ENCODE measurements around the gene TRIM44.
"Not testable (repeated sequence)": the region's sequence is repeated elsewhere in the genome, so short reads cannot be mapped to it uniquely, and the experiment has no call there.

TRIM44 gene

GRCh38 chr11:35753573-35753972 is 91.0 kb downstream of the TRIM44 start:
- not testable (repeated sequence) for DNase-seq (ENCODE audit: low spot score)

DNA sequence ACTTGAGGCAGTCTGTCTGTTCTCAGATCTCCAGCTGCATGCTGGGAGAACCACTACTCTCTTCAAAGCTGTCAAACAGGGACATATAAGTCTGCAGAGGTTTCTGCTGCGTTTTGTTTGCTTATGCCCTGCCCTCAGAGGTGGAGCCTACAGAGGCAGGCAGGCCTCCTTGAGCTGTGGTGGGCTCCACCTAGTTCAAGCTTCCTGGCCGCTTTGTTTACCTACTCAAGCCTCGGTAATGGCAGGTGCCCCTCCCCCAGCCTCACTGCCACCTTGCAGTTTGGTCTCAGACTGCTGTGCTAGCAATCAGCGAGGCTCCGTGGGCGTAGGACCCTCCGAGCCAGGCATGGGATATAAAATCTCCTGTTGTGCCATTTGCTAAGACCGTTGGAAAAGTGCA is 97.4 kb downstream of the TRIM44 start:
- not testable (repeated sequence) for DNase-seq (ENCODE audit: low spot score)

DNA sequence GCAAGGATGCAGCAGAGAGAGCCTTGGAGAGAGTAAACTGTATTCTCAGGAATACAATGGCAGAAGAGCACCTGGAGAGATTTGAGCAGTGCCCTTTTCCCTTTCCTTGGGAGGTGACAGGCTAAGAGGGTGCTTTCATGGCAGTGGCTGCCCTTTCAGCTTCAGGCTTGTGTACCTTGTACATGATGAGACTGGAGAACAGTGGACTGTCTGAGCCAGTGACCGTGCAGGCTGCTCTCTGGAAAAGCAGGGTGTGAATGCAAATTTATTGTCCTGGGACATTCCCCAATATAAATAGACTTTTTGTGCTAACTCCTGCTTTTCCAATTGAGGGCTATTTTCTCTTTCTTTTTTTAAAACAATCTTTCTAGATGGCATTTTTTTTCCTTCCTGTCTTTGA is 99.3 kb downstream of the TRIM44 start:
- DNase-seq (ENCODE audit: low spot score): no peak

GRCh38 chr11:35763301-35763700 is 100.7 kb downstream of the TRIM44 start:
- no peak for DNase-seq (ENCODE audit: low spot score)

DNA sequence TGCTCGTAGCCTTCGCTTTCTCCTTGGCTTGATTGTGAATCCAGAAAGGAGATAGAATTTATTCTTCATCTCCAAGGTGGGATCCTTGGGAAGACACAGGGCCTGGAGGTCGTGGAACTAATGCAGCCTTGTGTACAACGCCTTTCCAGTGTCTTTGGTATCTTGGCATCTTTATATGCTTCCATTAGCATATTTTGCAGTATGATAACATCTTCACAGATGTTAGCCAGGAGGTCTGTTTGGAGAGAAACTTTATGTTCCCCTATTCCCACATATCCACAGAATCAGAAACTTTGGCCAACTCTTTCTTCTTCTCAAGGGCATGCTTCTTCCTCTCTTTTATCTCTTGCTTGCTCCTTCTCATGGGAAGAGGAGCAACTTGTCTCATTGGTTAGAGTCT is 101.2 kb downstream of the TRIM44 start:
- DNase-seq (ENCODE audit: low spot score): no peak

GRCh38 chr11:35764417-35764816 is 101.8 kb downstream of the TRIM44 start:
- no peak for DNase-seq (ENCODE audit: low spot score)

- no peak for DNase-seq (ENCODE audit: low spot score)
Observed at GRCh38 chr11:35765211-35765610, 102.6 kb downstream of the TRIM44 start.

DNA sequence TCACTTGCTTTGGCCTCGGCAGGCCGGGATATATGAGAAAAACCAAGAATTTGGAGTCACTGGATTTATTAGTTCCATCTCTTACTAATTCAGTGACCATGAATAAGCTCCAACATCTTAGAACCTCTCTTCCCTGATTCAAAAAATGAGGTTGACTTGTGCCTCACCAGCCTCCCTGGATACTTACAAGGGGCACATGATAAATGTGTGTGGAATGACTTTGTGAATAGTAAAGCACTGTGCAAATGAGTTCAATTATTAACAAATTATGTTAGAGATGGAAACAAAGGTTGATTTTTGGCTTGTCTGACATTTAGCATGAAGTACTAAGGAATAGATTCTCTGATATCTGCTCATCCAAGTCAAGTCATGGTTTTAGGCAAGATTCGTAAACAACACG is 104.1 kb downstream of the TRIM44 start:
- no peak for DNase-seq (ENCODE audit: low spot score)

DNA sequence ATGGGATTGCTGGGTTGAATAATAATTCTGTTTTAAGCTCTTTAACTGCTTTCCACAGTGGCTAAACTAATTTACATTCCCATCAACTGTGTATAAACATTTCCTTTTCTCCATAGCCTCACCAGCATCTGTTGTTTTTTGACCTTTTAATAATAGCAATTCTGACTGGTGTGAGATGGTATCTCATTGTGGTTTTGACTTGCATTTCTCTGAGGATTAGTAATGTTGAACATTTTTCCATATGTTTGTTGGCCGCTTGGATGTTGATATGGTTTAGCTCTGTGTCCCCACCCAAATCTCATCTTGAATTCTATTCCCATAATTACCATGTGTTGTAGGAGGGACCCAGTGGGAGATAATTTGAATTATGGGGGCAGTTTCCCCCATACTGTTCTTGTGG is 107.8 kb downstream of the TRIM44 start:
- DNase-seq (ENCODE audit: low spot score): not testable (repeated sequence)

DNA sequence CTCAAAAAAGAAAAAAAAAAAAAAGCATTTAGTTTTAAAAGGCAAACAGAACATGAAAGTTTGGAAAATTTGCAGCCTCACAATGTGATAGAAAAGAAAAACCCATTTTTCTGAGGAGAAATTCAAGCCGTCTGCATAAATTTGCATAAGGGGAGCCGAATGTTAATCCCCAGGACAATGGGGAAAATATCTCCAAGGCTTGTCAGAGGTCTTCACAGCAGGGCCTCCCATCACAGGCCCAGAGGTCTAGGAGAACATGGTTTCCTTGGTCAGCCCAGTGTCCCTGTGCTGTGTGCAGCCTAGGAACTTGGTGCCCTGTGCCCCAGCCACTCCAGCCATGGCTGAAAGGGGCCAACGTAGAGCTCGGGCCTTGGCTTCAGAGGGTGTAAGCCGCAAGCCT is 109.1 kb downstream of the TRIM44 start:
- DNase-seq (ENCODE audit: low spot score): no peak

DNA sequence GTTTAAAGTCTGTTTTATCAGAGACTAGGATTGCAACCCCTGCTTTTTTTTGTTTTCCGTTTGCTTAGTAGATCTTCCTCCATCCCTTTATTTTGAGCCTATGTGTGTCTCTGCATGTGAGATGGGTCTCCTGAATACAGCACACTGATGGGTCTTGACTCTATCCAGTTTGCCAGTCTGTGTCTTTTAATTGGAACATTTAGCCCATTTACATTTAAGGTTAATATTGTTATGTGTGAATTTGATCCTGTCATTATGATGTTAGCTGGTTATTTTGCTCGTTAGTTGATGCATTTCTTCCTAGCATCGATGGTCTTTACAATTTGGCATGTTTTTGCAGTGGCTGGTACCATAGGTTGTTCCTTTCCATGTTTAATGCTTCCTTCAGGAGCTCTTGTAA is 114.7 kb downstream of the TRIM44 start:
- not testable (repeated sequence) for DNase-seq (ENCODE audit: low spot score)

- DNase-seq (ENCODE audit: low spot score): not testable (repeated sequence)
Observed at GRCh38 chr11:35778943-35779342, 116.4 kb downstream of the TRIM44 start.

DNA sequence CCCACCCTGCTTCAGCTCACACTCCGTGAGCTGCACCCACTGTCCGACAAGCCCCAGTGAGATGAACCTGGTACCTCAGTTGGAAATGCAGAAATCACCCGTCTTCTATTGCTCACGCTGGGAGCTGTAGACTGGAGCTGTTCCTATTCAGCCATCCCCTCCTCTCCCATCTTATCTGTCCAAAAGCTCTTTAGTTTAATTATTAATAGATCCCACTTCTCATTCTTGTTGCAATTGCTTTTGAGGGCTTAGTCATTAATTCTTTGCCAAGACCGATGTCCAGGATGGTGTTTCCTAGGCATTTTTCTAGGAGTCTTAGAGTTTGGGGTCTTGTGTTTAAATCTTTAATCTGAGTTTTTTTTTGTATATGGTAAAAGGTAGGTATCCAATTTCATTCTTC is 116.8 kb downstream of the TRIM44 start:
- no peak for DNase-seq (ENCODE audit: low spot score)

DNA sequence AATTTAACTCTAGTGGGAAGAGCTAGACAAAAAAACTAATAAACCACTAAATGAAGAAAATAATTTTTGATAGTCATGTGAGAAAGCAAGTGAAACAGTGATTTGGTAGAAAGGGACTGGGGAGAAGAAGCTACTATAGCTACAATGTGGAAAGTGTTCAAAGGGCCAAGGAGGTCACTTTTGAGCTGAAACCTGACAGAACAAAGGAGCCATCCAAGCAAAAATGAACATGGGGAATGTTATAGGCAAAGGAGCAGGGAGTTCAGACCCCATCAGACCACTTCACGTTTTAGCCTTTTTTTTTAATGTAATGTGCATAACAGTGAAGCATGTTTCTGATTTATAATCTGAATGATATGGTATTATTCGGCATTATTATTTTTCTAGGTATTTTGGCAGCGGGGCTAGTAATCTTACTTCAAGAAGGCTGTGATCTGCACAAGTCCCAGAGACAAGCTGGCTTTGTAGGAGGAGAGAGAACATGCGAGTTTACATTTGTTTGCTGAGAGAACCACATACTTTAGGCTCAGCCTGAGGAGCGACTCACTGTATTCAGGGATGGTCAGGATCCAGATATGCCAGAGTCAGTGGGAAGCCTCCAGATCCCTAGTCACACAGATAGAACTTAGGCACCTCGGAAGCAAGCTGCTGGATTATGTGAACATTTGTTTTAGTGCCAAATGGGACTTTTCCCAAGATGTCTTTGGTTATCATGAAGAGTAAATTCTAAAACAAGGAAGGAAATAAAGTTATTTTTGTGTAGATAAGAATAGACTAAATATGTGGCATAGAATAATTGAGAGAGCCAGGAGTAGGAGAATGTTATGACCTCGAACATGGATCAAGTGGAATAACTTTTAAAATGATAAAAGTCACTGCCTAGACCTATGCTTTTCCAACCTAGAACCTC is 118.6 kb downstream of the TRIM44 start:
- no peak for DNase-seq (ENCODE audit: low spot score)

DNA sequence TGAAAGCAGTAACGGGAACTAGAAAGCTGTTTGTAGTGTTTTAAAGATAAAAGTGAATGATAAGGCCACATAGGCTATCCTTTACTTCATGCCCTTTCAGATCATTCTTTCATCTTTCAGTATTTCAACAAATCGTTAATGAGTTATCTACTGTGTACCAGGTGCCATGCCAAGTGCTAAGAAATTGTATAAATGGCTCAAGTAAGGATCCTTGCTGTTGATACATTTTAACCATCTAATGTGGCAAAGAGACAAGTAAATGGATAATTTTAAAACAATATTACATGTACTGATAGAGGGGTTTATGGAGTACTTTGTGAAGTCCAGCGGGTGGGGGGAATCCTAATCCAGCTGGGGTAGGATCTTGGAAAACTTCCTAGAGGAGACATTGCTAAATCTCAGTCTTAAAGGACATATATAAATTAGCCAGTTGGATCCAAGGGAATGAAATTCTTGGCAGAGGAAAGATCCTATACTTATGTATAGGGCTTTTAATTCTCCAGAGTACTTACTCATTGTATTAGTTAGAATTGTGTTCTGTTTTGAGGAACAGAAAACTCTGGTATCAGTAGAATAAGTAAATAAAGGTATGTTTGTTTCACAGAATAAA is 119.4 kb downstream of the TRIM44 start:
- no peak for DNase-seq (ENCODE audit: low spot score)

GRCh38 chr11:35783809-35784208 is 121.2 kb downstream of the TRIM44 start:
- no peak for DNase-seq (ENCODE audit: low spot score)

DNA sequence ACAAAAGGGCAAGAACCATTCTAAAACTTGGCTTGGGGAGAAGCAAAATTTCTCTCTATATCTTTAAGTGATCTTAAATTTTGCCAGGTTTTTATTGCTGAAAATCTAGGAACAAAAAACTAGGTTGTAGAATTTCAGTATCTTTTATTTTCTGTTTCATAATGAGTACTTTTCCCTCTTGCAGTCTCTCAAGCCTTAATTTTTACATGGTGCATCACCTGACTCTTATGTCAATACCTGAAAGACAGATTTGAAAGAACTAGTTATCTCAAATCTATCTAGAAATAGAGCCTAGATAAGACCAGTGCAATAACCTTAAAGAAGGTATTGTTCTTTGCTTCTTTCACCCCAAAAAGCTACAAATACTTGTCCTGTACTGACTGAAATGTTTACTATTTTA is 122.1 kb downstream of the TRIM44 start:
- DNase-seq (ENCODE audit: low spot score): no peak

DNA sequence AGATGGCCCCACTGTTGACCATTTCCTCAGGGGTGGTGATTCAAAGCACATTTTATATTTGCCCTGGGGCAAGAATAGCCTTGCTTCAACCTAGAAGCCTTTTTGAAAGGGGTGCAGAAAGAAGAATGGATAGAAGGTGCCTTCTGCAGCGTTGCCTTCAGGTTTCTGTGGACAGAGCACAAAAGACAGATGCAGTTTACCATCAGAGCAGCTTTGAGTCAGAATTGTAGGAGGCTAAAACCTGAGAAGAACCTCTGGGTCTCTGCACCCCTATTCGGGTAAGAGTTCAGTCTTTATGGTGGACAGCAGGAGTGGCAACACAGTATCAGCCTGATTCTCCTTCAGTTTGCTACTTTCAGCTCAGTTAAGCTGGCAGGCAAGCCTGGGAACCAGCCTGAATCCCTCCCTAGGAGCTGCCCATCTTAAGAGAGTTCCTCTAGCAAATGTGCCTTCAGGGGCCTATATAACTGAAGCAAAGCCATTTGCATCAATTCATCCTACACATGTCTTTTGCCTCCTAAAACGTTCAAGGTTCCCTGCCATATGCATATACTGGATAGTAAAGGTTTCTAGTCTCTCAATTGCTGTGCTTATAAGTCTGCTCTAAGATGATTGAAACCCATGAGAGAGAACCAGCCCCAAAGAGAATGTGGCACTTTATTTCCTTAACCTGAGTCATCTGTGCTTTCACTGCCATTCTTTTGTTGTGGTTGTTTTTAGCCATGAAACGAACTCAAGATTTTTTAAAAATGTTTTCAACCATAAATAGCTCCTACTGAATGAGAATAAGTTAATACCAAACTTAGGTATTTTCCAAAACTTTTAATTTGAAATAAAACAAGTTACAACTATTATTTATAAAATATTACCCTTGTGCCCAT is 123.0 kb downstream of the TRIM44 start:
- DNase-seq (ENCODE audit: low spot score): no peak

DNA sequence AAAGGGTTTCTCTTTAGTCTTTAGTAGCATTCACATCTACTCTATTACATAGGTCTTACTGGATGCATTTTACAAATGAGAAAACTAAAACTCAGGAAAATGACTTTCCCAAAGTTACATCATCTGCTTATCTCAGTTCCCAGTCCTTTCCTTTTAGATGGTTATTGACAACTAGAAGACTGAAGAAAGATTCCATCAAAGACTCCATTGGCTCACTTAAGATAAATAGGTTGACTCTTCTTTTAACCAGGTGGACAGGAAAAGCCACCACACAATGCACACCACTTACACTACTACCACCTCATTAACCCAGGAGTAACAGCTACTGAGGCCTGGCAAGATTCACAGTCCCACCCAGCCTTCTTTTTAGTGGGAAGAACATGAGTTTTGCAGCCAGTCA is 123.6 kb downstream of the TRIM44 start:
- DNase-seq (ENCODE audit: low spot score): no peak

DNA sequence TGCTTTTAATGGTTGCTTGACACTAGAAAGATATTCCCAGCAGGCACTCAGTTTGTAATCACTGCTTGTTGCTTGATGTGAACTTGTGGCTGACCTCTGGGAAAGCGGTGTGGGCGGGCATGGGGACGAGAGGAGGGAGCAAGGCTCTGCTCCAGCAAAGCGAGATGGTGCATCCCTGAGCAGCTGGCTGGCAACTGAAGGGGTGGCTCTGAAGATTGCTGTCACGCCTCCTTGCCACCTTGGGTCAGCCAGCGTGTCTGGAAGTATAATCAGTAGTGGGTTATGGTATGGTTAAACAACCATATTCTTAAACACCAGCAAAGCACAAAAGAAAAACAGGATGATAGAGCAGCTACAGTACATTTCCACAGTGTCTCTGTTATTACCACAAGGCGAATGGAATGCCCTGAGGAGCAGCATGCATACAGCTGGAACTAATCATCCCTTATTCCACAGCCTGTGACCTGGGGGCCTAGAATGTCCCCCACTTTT is 124.5 kb downstream of the TRIM44 start:
- no peak for DNase-seq (ENCODE audit: low spot score)

- no peak for DNase-seq (ENCODE audit: low spot score)
Observed at GRCh38 chr11:35787626-35788025, 125.1 kb downstream of the TRIM44 start.
